H9 (cell line): Measurements from ENCODE around the gene ENOX1. TPM values are rescaled to one million over a fixed set of nuclear protein-coding genes. Genes with fewer than 3 reads are reported as not detected.

Experiments
- DNase-seq: peaks from one replicate; pipeline ENCODE4 v3.0.0-alpha.2; 2017
- H2AFZ ChIP-seq: one replicate; pipeline ENCODE4 v1.6.1; 2013; ENCODE audit warnings: mild to moderate bottlenecking, low read length, control low read depth, moderate library complexity
- H2AK5ac ChIP-seq: 2 replicates; pipeline ENCODE4 v1.6.1; 2013; ENCODE audit warnings: low read length, control low read depth, mixed read lengths; ENCODE audit not compliant: insufficient read length
- H2BK120ac ChIP-seq: one replicate; pipeline ENCODE4 v1.6.1; 2013; ENCODE audit warnings: low read depth, mild to moderate bottlenecking, low read length, control low read depth, inconsistent platforms; ENCODE audit not compliant: poor library complexity, severe bottlenecking
- H2BK12ac ChIP-seq: 2 replicates; pipeline ENCODE4 v1.6.1; 2013; ENCODE audit warnings: low read length, control low read depth, mixed read lengths, low read depth; ENCODE audit not compliant: insufficient read length
- H2BK15ac ChIP-seq: 2 replicates; pipeline ENCODE4 v1.6.1; 2013; ENCODE audit warnings: low read depth, low read length, control low read depth
- H2BK20ac ChIP-seq: one replicate; pipeline ENCODE4 v1.6.1; 2013; ENCODE audit warnings: low read depth, mild to moderate bottlenecking, low read length, control low read depth, inconsistent platforms; ENCODE audit not compliant: poor library complexity, severe bottlenecking
- H2BK5ac ChIP-seq: 2 replicates; pipeline ENCODE4 v1.6.1; 2013; ENCODE audit warnings: low read length, control low read depth, mixed read lengths; ENCODE audit not compliant: insufficient read length
- H3K14ac ChIP-seq: 2 replicates; pipeline ENCODE4 v1.6.1; 2013; ENCODE audit warnings: low read length, control low read depth; ENCODE audit not compliant: insufficient read depth
- H3K18ac ChIP-seq: 2 replicates; pipeline ENCODE4 v1.6.1; 2013; ENCODE audit warnings: low read depth, mild to moderate bottlenecking, mixed read lengths, low read length, control low read depth; ENCODE audit not compliant: insufficient read length
- H3K23ac ChIP-seq: 2 replicates; pipeline ENCODE4 v1.6.1; 2013; ENCODE audit warnings: low read length, control low read depth, mixed read lengths, low read depth; ENCODE audit not compliant: insufficient read length
- H3K23me2 ChIP-seq: 2 replicates; pipeline ENCODE4 v1.6.1; 2013; ENCODE audit warnings: low read depth, mild to moderate bottlenecking, mixed read lengths, low read length, control low read depth; ENCODE audit not compliant: insufficient read length, poor library complexity, severe bottlenecking
- H3K27ac ChIP-seq: 2 replicates; pipeline ENCODE4 v1.5.1; 2013; ENCODE audit warnings: low read length, control low read depth, mixed read lengths, low read depth; ENCODE audit not compliant: insufficient read length
- H3K27me3 ChIP-seq: 2 replicates; pipeline ENCODE4 v1.6.1; 2013; ENCODE audit warnings: low read length, control low read depth, inconsistent platforms; ENCODE audit not compliant: insufficient read depth
- H3K4ac ChIP-seq: 2 replicates; pipeline ENCODE4 v1.6.1; 2013; ENCODE audit warnings: low read depth, mild to moderate bottlenecking, control low read depth, inconsistent platforms, low read length, moderate library complexity
- H3K4me1 ChIP-seq: 2 replicates; pipeline ENCODE4 v1.6.1; 2013; ENCODE audit warnings: low read length, control low read depth, inconsistent platforms; ENCODE audit not compliant: insufficient read depth
- H3K4me2 ChIP-seq: 2 replicates; pipeline ENCODE4 v1.6.1; 2013; ENCODE audit warnings: low read length, control low read depth, mixed read lengths; ENCODE audit not compliant: insufficient read length, insufficient read depth
- H3K56ac ChIP-seq: 2 replicates; pipeline ENCODE4 v1.6.1; 2013; ENCODE audit warnings: low read depth, mild to moderate bottlenecking, mixed read lengths, low read length, control low read depth; ENCODE audit not compliant: insufficient read length
- H3K79me1 ChIP-seq: 2 replicates; pipeline ENCODE4 v1.6.1; 2013; ENCODE audit warnings: low read depth, mild to moderate bottlenecking, moderate library complexity, low read length, control low read depth, inconsistent platforms; ENCODE audit not compliant: insufficient read depth, poor library complexity, severe bottlenecking
- H3K79me2 ChIP-seq: 2 replicates; pipeline ENCODE4 v1.6.1; 2013; ENCODE audit warnings: low read length, control low read depth, inconsistent platforms; ENCODE audit not compliant: insufficient read depth
- H3K9ac ChIP-seq: 2 replicates; pipeline ENCODE4 v1.6.1; 2013; ENCODE audit warnings: low read length, control low read depth, mixed read lengths; ENCODE audit not compliant: insufficient read length; ENCODE audit errors: extremely low read depth
- H3K9me3 ChIP-seq: one replicate; pipeline ENCODE4 v1.6.1; 2013; ENCODE audit warnings: low read depth, low read length, inconsistent platforms; ENCODE audit not compliant: control insufficient read depth
- H3T11ph ChIP-seq: one replicate; pipeline ENCODE4 v1.6.1; 2013; ENCODE audit warnings: mild to moderate bottlenecking, low read length, control low read depth, inconsistent platforms
- H4K20me1 ChIP-seq: one replicate; pipeline ENCODE4 v1.6.1; 2013; ENCODE audit not compliant: control insufficient read depth, insufficient read length, insufficient read depth
- H4K5ac ChIP-seq: 2 replicates; pipeline ENCODE4 v1.6.1; 2013; ENCODE audit warnings: low read depth, mild to moderate bottlenecking, mixed read lengths, low read length, control low read depth; ENCODE audit not compliant: insufficient read length
- H4K8ac ChIP-seq: replicated peaks from 2 replicates; pipeline ENCODE4 v1.6.1; 2013; ENCODE audit warnings: low read length, control low read depth, mixed read lengths, low read depth; ENCODE audit not compliant: insufficient read length
- H4K91ac ChIP-seq: 2 replicates; pipeline ENCODE4 v1.6.1; 2013; ENCODE audit warnings: low read depth, mild to moderate bottlenecking, moderate library complexity, mixed read lengths, low read length, control low read depth; ENCODE audit not compliant: insufficient read length
- H3K27ac Mint-ChIP-seq, 3 experiments: 2 replicates in 2 of 3; 3 replicates in 1 of 3; pipeline ENCODE4 v1.8.0; 2020 to 2021; ENCODE audit warnings: mixed read lengths in 3 of 3, mild to moderate bottlenecking in 1 of 3, moderate library complexity in 1 of 3
- H3K27me3 Mint-ChIP-seq: 2 replicates; pipeline ENCODE4 v1.8.0; 2021; ENCODE audit warnings: low read depth, mild to moderate bottlenecking, moderate library complexity, mixed read lengths
- H3K36me3 Mint-ChIP-seq, 3 experiments: 2 replicates in 2 of 3; 3 replicates in 1 of 3; pipeline ENCODE4 v1.8.0; 2020 to 2021; ENCODE audit warnings: low read depth in 3 of 3, mixed read lengths in 3 of 3; ENCODE audit not compliant: insufficient read depth in 1 of 3
- H3K4me1 Mint-ChIP-seq, 2 experiments: 2 replicates each; pipeline ENCODE4 v1.8.0; 2020; ENCODE audit warnings: mixed read lengths in 2 of 2
- H3K4me3 Mint-ChIP-seq, 2 experiments: 2 replicates in 1 of 2; 3 replicates in 1 of 2; pipeline ENCODE4 v1.8.0; 2020 to 2021; ENCODE audit warnings: mild to moderate bottlenecking in 2 of 2, mixed read lengths in 2 of 2, moderate library complexity in 1 of 2
- H3K9me3 Mint-ChIP-seq, 2 experiments: 2 replicates in 1 of 2; 3 replicates in 1 of 2; pipeline ENCODE4 v1.8.0; 2020; ENCODE audit warnings: mild to moderate bottlenecking in 2 of 2, mixed read lengths in 2 of 2, moderate library complexity in 1 of 2
- CTCF ChIP-seq: fragments of 200-600 bp; sonication (generic); conservative IDR thresholded peaks from 3 replicates; pipeline ENCODE4 v1.8.0; 2021; ENCODE audit warnings: antibody characterized with exemption, mild to moderate bottlenecking
- total RNA-seq: library from RNA; stranded (reverse); gene quantifications from 2 replicates; pipeline ENCODE4 v1.2.1, GENCODE V29; 2021

ENOX1 gene
- total RNA-seq, 1 experiment from 2014 or later, result 0.24 TPM

- Histone ChIP-seq H3T11ph (no peak overlapping the region), H3K18ac (no peak overlapping the region), H3K23me2 (peaks cover 4% of the 10 kb centered on the region), H4K8ac (no peak overlapping the region), H4K91ac (no peak overlapping the region), H2BK12ac (no peak overlapping the region), H3K27me3 (peaks cover 10% of the 10 kb centered on the region), H3K79me2 (no peaks in the 10 kb centered on the region), H2BK15ac (no peak overlapping the region), H2BK20ac (no peak overlapping the region), H3K4me2 (no peak overlapping the region), H3K79me1 (no peaks in the 10 kb centered on the region), H2AFZ (no peak overlapping the region), H2BK120ac (no peak overlapping the region), H3K14ac (no peak overlapping the region), H3K4me1 (no peaks in the 10 kb centered on the region), H3K27ac (no peak overlapping the region), H3K4ac (no peak overlapping the region), H2AK5ac (no peak overlapping the region), H3K9me3 (no peaks in the 10 kb centered on the region), H3K9ac (no peak overlapping the region), H3K23ac (no peak overlapping the region), H4K5ac (no peak overlapping the region), H3K56ac (no peak overlapping the region), H4K20me1 (no peaks in the 10 kb centered on the region), H2BK5ac (no peak overlapping the region)
- H3K9me3 Mint-ChIP-seq, result no peaks in the 10 kb centered on the region
- H3K27ac Mint-ChIP-seq, result no peak overlapping the region
- DNase-seq, result no peak
- H3K36me3 Mint-ChIP-seq, result no peaks in the 10 kb centered on the region
- TF ChIP-seq CTCF, result no peak
- H3K27me3 Mint-ChIP-seq, result peaks cover 80% of the 10 kb centered on the region
- H3K4me3 Mint-ChIP-seq, result no peak overlapping the region
- H3K4me1 Mint-ChIP-seq, result peaks cover 16 to 20% of the 10 kb centered on the region in 2 experiments; a peak in 3 of 4 replicates
Observed at GRCh38 chr13:43780666-43781065, 6.1 kb downstream of the ENOX1 start.
